B cell (primary cell): ENCODE data around the gene DPY19L1. TPM values are rescaled to one million over a fixed set of nuclear protein-coding genes. Genes with fewer than 3 reads are reported as not detected.

ENCODE experiments used
- ATAC-seq: fragments of 200-7000 bp; cut with Tn5 transposase; one replicate; pipeline ENCODE4 v1.10.0; 2021; ENCODE audit warnings: low read depth, mild to moderate bottlenecking, moderate number of reproducible peaks, moderate library complexity
- CTCF ChIA-PET: fragments of 350-600 bp; sonication (Branson Sonifier 250); formaldehyde crosslinking; loops from one replicate; lab custom pipeline; 2021; ENCODE audit warnings: antibody characterized with exemption, inconsistent platforms; lab: Charles Lee
- POLR2A ChIA-PET: fragments of 350-600 bp; sonication (Branson Sonifier 250); formaldehyde crosslinking; loops from one replicate; lab custom pipeline; 2021; ENCODE audit warnings: antibody characterized with exemption; lab: Charles Lee
- DNase-seq: peaks from one replicate; pipeline ENCODE4 v3.0.0; 2013
- H2AFZ ChIP-seq: 2 replicates; pipeline ENCODE4 v1.6.1; 2012; ENCODE audit warnings: mild to moderate bottlenecking, low read depth, low read length; ENCODE audit not compliant: insufficient read depth, poor library complexity, severe bottlenecking
- H3K27ac ChIP-seq, 2 donors: 1 replicate in 1 of 2; 2 replicates in 1 of 2; pipeline ENCODE4 v1.5.1; 2012 to 2013; ENCODE audit warnings: low read length in 2 of 2, mild to moderate bottlenecking in 2 of 2, moderate library complexity in 1 of 2
- H3K27me3 ChIP-seq, 4 experiments: fragments of 200-600 bp in 1 of 4; sonication (generic) in 1 of 4; replicated peaks in 1 of 4; 1 replicate in 2 of 4; 2 replicates in 2 of 4; pipeline versions ENCODE4 v1.6.1 to v1.7.0; 2013 to 2016; ENCODE audit warnings: low read length in 3 of 4, mild to moderate bottlenecking in 2 of 4, mixed read lengths in 1 of 4, moderate library complexity in 1 of 4; ENCODE audit not compliant: insufficient read depth in 4 of 4, control insufficient read depth in 3 of 4; ENCODE audit errors: control extremely low read depth in 1 of 4
- H3K36me3 ChIP-seq, 2 experiments: replicated peaks in 1 of 2; 1 replicate in 1 of 2; 2 replicates in 1 of 2; pipeline versions ENCODE4 v1.6.1 to v1.7.1; 2013; ENCODE audit warnings: low read length in 1 of 2; ENCODE audit not compliant: insufficient read depth in 2 of 2, control insufficient read depth in 1 of 2; ENCODE audit errors: control extremely low read depth in 1 of 2, extremely low read depth in 1 of 2
- H3K4me1 ChIP-seq, 2 donors: fragments of 200-600 bp in 1 of 2; sonication (generic) in 1 of 2; 1 replicate in 1 of 2; 2 replicates in 1 of 2; pipeline versions ENCODE4 v1.5.1 to v1.6.1; 2013 to 2017; ENCODE audit warnings: low read length in 2 of 2; ENCODE audit not compliant: control insufficient read depth in 2 of 2, insufficient read depth in 2 of 2
- H3K4me2 ChIP-seq: replicated peaks from 2 replicates; pipeline ENCODE3; 2012; ENCODE audit warnings: mild to moderate bottlenecking, low read depth, low read length; ENCODE audit not compliant: poor library complexity, severe bottlenecking
- H3K4me3 ChIP-seq, 5 experiments: fragments of 200-600 bp in 1 of 5; sonication (generic) in 1 of 5; 1 replicate in 3 of 5; 2 replicates in 2 of 5; pipeline versions ENCODE4 v1.5.1 to v1.7.0; 2011 to 2016; ENCODE audit warnings: low read length in 4 of 5, mild to moderate bottlenecking in 4 of 5, low read depth in 2 of 5, control low read depth in 1 of 5, moderate library complexity in 1 of 5; ENCODE audit not compliant: insufficient read depth in 1 of 5; ENCODE audit errors: control extremely low read depth in 1 of 5, extremely low read depth in 1 of 5
- H3K79me2 ChIP-seq: fragments of 200-600 bp; sonication (generic); one replicate; pipeline ENCODE4 v1.6.0; 2016; ENCODE audit warnings: low read length; ENCODE audit not compliant: control insufficient read depth, insufficient read depth
- H3K9ac ChIP-seq: fragments of 200-600 bp; sonication (generic); 2 replicates; pipeline ENCODE4 v1.6.1; 2017; ENCODE audit warnings: mild to moderate bottlenecking, low read length, moderate library complexity
- H3K9me3 ChIP-seq, 3 donors: one replicate each; pipeline versions ENCODE4 v1.6.1 to v1.7.1; 2013; ENCODE audit warnings: low read length in 2 of 3; ENCODE audit not compliant: control insufficient read depth in 2 of 3, insufficient read depth in 1 of 3; ENCODE audit errors: control extremely low read depth in 1 of 3
- H4K20me1 ChIP-seq: 2 replicates; pipeline ENCODE4 v1.6.0; 2012; ENCODE audit warnings: mild to moderate bottlenecking, low read length; ENCODE audit not compliant: insufficient read depth, control insufficient read depth, poor library complexity, severe bottlenecking
- H3K27ac Mint-ChIP-seq: one replicate; pipeline ENCODE4 v1.8.0; 2021; ENCODE audit warnings: mixed read lengths
- H3K27me3 Mint-ChIP-seq: one replicate; pipeline ENCODE4 v1.8.0; 2021; ENCODE audit warnings: mixed read lengths
- H3K4me1 Mint-ChIP-seq: one replicate; pipeline ENCODE4 v1.8.0; 2021; ENCODE audit warnings: mixed read lengths
- H3K4me3 Mint-ChIP-seq: one replicate; pipeline ENCODE4 v1.8.0; 2021; ENCODE audit warnings: mixed read lengths
- H3K9me3 Mint-ChIP-seq: one replicate; pipeline ENCODE4 v1.8.0; 2022; ENCODE audit warnings: mixed read lengths; ENCODE audit not compliant: insufficient read depth
- EZH2 ChIP-seq: IDR thresholded peaks from 2 replicates; pipeline ENCODE4 v1.6.1; 2012; ENCODE audit warnings: borderline replicate concordance, low read depth, mild to moderate bottlenecking, moderate library complexity, low read length; ENCODE audit not compliant: insufficient read depth, poor library complexity, severe bottlenecking
- WGBS: methylation state at CpG from one replicate; pipeline ENCODE4 v1.1.5; 2013; ENCODE audit warnings: missing lambda C conversion rate; ENCODE audit not compliant: insufficient coverage; 5-methylcytosine and 5-hydroxymethylcytosine counted together
- intact Hi-C: fragments of 100-400 bp; cut with micrococcal nuclease; formaldehyde crosslinking; loops from one replicate; pipeline ENCODE4 v1.10.0; 2022
- polyA plus RNA-seq: library from polyadenylated mRNA; depleted of rRNA; stranded (reverse); fragments of >200 nt; gene quantifications from 2 replicates; pipeline ENCODE4 v1.2.3, GENCODE V29; 2012
- total RNA-seq, 2 donors: library from RNA; stranded (reverse); fragments of 120-200 nt in 1 of 2; gene quantifications; 1 replicate in 1 of 2; 2 replicates in 1 of 2; pipeline versions ENCODE4 v1.2.3 to v1.2.4, GENCODE V29; 2013 to 2022
- TF ChIP-seq, protein P1 (sequence below): fragments of 200-600 bp; IDR thresholded peaks from one replicate; pipeline ENCODE4 v1.8.0; 2022; ENCODE audit warnings: antibody characterized with exemption, mild to moderate bottlenecking

DPY19L1 gene
- total and polyA plus RNA-seq, 2 donors (not counting 1 experiment from before 2014, with no cell fraction given): 2.0 to 13.0 TPM

DNA sequence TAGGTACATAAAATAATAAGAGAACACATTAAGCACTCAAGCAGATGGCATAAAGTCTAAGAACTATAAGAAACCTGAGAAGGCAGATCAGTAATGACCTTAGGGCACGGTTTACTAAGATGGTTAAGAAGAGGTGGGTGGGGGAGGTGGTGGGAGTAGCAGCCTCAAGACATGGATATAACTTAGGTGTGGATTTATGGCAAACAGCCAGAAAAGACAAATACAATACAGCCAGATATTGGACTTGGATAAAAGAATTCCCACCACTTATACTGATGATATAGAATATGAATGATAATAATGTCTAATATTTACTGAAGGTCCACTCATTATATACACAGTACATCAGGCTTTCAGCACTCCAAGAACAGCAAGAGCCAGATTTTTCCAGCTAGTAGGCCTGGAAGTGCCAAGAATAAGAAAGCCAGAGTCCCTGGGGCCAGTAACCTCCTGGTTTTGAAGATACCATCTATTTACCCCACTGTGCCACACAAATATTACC is 11.9 kb downstream of the DPY19L1 start:
- DNase-seq (no peak), ATAC-seq (no peak)
- peaks cover 24% of the 10 kb centered on the region for H3K79me2 ChIP-seq
- no peaks in the 10 kb centered on the region for H3K9me3 ChIP-seq
- H3K4me1 ChIP-seq: no peaks in the 10 kb centered on the region
- intact Hi-C loops: no loop called here
- H3K36me3 ChIP-seq: no peaks in the 10 kb centered on the region
- H3K4me2 ChIP-seq: no peak overlapping the region
- no peak overlapping the region for H3K27ac ChIP-seq
- no peak overlapping the region for H3K4me3 Mint-ChIP-seq
- no peaks in the 10 kb centered on the region for H3K9me3 Mint-ChIP-seq
- WGBS: no CpG with 5 or more reads among the region's 1 CpG
- TF ChIP-seq, protein P1, sequence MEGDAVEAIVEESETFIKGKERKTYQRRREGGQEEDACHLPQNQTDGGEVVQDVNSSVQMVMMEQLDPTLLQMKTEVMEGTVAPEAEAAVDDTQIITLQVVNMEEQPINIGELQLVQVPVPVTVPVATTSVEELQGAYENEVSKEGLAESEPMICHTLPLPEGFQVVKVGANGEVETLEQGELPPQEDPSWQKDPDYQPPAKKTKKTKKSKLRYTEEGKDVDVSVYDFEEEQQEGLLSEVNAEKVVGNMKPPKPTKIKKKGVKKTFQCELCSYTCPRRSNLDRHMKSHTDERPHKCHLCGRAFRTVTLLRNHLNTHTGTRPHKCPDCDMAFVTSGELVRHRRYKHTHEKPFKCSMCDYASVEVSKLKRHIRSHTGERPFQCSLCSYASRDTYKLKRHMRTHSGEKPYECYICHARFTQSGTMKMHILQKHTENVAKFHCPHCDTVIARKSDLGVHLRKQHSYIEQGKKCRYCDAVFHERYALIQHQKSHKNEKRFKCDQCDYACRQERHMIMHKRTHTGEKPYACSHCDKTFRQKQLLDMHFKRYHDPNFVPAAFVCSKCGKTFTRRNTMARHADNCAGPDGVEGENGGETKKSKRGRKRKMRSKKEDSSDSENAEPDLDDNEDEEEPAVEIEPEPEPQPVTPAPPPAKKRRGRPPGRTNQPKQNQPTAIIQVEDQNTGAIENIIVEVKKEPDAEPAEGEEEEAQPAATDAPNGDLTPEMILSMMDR: no peak
- TF ChIP-seq EZH2: no peak
- CTCF ChIA-PET: no interaction called here
- H3K27ac Mint-ChIP-seq: no peak overlapping the region
- H3K4me1 Mint-ChIP-seq: no peaks in the 10 kb centered on the region
- H3K4me3 ChIP-seq: no peak overlapping the region
- POLR2A ChIA-PET: no interaction called here
- peaks cover 6% of the 10 kb centered on the region for H4K20me1 ChIP-seq
- no peak overlapping the region for H3K9ac ChIP-seq
- H3K27me3 Mint-ChIP-seq: no peaks in the 10 kb centered on the region
- H3K27me3 ChIP-seq: no peaks in the 10 kb centered on the region
- H2AFZ ChIP-seq: no peak overlapping the region

- ATAC-seq: no peak
- H3K4me3 Mint-ChIP-seq: no peak overlapping the region
- peaks cover 6% of the 10 kb centered on the region for H4K20me1 ChIP-seq
- no peak overlapping the region for H3K4me2 ChIP-seq
- no peaks in the 10 kb centered on the region for H3K36me3 ChIP-seq
- no peak overlapping the region for H3K4me3 ChIP-seq
- H3K79me2 ChIP-seq: peaks cover 24% of the 10 kb centered on the region
- H3K27ac Mint-ChIP-seq: no peak overlapping the region
- H3K27me3 ChIP-seq: no peaks in the 10 kb centered on the region
- no peaks in the 10 kb centered on the region for H3K9me3 ChIP-seq
- no peaks in the 10 kb centered on the region for H3K4me1 ChIP-seq
- H2AFZ ChIP-seq: no peak overlapping the region
- 100% methylated on average over 3 of the region's 3 CpGs for WGBS
- TF ChIP-seq EZH2: no peak
- TF ChIP-seq, protein P1: no peak
- no peak overlapping the region for H3K9ac ChIP-seq
- intact Hi-C loops: no loop called here
- H3K9me3 Mint-ChIP-seq: no peaks in the 10 kb centered on the region
- H3K27me3 Mint-ChIP-seq: no peaks in the 10 kb centered on the region
- POLR2A ChIA-PET: no interaction called here
- no peak overlapping the region for H3K27ac ChIP-seq
- DNase-seq: no peak
- CTCF ChIA-PET: no interaction called here
- H3K4me1 Mint-ChIP-seq: peaks cover under 1% of the 10 kb centered on the region
Measured at GRCh38 chr7:35024298-35024697, 13.0 kb downstream of the DPY19L1 start.
